ENCODE data around the gene FKBP10.

FKBP10 gene

DNA sequence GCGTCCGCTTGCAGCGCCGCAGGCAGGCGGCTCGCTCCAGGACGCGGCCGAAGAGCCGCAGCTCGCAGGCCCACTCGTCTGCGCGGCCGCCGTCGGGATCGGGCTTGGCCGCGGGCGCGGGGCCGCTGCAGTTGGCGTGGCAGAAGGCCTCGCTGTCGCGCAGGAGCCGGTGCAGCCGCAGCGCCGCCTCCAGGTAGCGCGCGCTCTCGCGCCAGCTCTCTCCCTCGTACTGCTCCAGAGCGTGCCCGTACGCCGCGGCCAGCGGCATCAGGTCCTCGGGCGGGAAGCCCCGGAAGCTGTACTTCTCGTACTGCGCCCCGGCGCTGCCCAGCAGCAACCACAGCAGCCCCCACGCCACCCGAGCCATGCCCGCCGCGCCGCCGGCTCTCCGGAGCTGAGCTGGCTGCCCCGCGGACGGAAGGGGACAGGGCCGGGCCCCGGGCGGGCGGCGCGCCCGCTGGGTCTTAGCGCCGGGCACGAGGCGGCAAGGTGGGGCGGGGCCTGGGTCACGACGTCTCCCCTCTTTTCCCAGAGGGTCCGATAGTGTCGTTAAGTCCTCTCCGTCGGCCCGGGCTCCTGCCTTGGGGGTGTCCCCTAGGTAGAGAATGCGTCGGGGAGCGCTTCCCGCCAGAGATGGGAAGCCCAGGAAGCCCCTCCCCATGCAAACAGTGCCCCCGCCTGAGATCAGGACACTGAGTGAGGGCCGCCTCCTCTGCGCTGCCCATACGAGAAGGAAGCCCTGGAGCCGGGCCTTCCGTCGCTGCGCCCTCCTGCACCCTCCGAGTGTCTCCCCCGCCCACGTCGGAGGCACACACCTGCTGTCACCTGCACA is 1.0 kb upstream of the FKBP10 start, which contains the start of gene P3H4:
Gene P3H4, minus strand, starts transcription at position 401 of the 832 bp plus-strand sequence. Its CDS starts 34 bp downstream, at position 367.
- Histone ChIP-seq H3K4me1 (peaks cover 20 to 49% (median 42%) of the 10 kb centered on the region in 10 experiments), H3K4me3 (peak within 1 kb of the TSS; percentile 63 to 83 (median 71)), H3K27ac (peak within 1 kb of the TSS; percentile 6 to 77 (median 67); a peak in 19 of 22 replicates), H3K9me3 (replicated peaks in 1 of 11) (no peaks in the 10 kb centered on the region), H3K27me3 (peaks cover 0 to 6% (median 0%) of the 10 kb centered on the region in 11 experiments; a peak in 5 of 22 replicates), H3K4me2 (peak within 1 kb of the TSS; percentile 93 to 100 (median 97)), H3K9ac (peak within 1 kb of the TSS; percentile 67 to 84 (median 79)), H3K36me3 (0 out of 22 replicates have a peak, but pooled peaks cover 0 to 7% (median 0%) of the 10 kb centered on the region in 11 experiments), H4K20me1 (peaks cover 0 to 16% (median 0%) of the 10 kb centered on the region in 11 experiments; a peak in 6 of 22 replicates)
- TF ChIP-seq Cebpa-rat (IDR thresholded peaks at IDR 0.05), result no peak

DNA sequence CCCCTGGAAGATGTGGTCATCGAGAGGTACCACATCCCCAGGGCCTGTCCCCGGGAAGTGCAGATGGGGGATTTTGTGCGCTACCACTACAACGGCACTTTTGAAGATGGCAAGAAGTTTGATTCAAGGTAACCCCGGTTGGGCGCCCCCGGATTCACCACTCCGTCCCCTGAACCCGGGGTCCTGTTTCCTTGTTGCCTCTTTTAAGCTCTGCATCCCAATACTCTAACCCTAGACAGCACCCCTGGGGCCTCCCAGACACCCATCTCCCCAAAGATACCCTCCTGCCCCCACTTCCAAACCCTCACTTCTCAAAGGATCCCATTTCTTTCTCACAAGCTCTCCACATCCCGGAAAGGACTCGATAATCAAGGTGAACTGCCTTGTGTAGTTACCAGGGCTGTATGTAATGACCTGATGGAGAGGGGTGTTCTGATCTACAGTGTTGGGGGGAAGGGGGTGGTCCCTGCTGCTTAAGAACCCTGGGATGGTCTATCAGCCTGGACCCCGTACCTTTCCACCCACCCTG is 412 bp downstream of the FKBP10 start:
- peaks cover 0 to 6% (median 0%) of the 10 kb centered on the region in 11 experiments; a peak in 5 of 22 replicates for H3K27me3 ChIP-seq
- peaks cover 0 to 16% (median 0%) of the 10 kb centered on the region in 11 experiments; a peak in 6 of 22 replicates for H4K20me1 ChIP-seq
- H3K27ac ChIP-seq, result peak overlapping the region in 3 of 11 experiments; percentile 26 to 70 (median 40); a peak in 2 of 22 replicates
- H3K4me2 ChIP-seq, result peak overlapping the region; percentile 93 to 100 (median 97); a peak in 21 of 22 replicates
- H3K9ac ChIP-seq, result peak overlapping the region in 9 of 11 experiments; percentile 22 to 84 (median 79); a peak in 11 of 22 replicates
- peaks cover 20 to 49% (median 42%) of the 10 kb centered on the region in 10 experiments for H3K4me1 ChIP-seq
- H3K4me3 ChIP-seq, result peak overlapping the region; percentile 63 to 83 (median 71); a peak in 19 of 20 replicates
- TF ChIP-seq Cebpa-rat (IDR thresholded peaks at IDR 0.05), result no peak
- no peaks in the 10 kb centered on the region for H3K9me3 ChIP-seq (replicated peaks in 1 of 11)
- H3K36me3 ChIP-seq, result 0 out of 22 replicates have a peak, but pooled peaks cover 0 to 7% (median 0%) of the 10 kb centered on the region in 11 experiments

DNA sequence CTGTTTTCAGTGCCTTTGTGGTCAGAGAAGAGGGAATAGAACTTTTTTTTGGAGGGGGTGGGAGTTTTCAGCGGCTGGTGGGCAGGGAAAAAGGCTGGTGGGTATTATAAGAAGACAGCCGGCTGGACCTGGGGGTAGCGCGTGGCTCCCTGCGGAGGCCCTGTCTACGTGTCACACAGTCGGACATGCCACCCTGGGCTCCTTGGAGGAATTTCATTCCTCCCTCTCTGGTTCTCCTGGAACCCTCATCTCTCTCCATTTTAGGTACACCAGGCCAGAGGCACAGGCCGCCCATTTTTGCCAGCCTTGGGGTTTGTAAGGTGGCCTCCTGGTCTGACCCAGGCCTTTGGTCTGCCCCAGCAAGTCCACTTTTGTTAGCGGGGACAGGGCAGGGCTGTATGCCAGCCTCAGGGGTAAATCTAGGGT is 908 bp downstream of the FKBP10 start:
- no peak overlapping the region for H3K4me3 ChIP-seq
- no peaks in the 10 kb centered on the region for H3K9me3 ChIP-seq (replicated peaks in 1 of 11)
- H3K27me3 ChIP-seq, result peaks cover 0 to 6% (median 0%) of the 10 kb centered on the region in 11 experiments; a peak in 5 of 22 replicates
- H4K20me1 ChIP-seq, result peaks cover 0 to 16% (median 0%) of the 10 kb centered on the region in 11 experiments; a peak in 6 of 22 replicates
- TF ChIP-seq Cebpa-rat (IDR thresholded peaks at IDR 0.05), result no peak
- peaks cover 20 to 49% (median 42%) of the 10 kb centered on the region in 10 experiments for H3K4me1 ChIP-seq
- peak overlapping the region in 8 of 11 experiments; percentile 93 to 100 (median 97); a peak in 13 of 22 replicates for H3K4me2 ChIP-seq
- H3K36me3 ChIP-seq, result 0 out of 22 replicates have a peak, but pooled peaks cover 0 to 3% (median 0%) of the 10 kb centered on the region in 11 experiments
- no peak overlapping the region for H3K9ac ChIP-seq
- no peak overlapping the region for H3K27ac ChIP-seq

DNA sequence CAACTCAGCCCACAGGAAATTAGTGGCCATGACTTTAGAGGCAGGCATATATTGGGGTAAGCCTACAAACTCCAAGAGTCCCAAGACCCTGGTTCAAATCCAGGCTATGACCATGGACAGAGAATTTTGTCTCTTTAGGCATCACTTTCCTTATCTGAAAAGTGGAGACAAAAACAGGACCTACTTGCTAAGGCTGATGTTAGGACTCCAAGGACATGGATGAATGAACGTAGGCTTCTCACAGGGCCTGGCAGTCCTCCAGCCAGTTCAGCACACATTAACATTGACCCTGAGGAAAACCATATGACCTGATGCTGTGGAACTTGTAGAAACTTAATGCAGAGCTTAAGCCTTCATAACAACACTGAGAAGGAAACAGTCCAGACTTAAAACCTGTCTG is 1.4 kb downstream of the FKBP10 start:
- Histone ChIP-seq H4K20me1 (peaks cover 0 to 16% (median 0%) of the 10 kb centered on the region in 11 experiments; a peak in 6 of 22 replicates), H3K4me1 (peaks cover 20 to 49% (median 42%) of the 10 kb centered on the region in 10 experiments)

DNA sequence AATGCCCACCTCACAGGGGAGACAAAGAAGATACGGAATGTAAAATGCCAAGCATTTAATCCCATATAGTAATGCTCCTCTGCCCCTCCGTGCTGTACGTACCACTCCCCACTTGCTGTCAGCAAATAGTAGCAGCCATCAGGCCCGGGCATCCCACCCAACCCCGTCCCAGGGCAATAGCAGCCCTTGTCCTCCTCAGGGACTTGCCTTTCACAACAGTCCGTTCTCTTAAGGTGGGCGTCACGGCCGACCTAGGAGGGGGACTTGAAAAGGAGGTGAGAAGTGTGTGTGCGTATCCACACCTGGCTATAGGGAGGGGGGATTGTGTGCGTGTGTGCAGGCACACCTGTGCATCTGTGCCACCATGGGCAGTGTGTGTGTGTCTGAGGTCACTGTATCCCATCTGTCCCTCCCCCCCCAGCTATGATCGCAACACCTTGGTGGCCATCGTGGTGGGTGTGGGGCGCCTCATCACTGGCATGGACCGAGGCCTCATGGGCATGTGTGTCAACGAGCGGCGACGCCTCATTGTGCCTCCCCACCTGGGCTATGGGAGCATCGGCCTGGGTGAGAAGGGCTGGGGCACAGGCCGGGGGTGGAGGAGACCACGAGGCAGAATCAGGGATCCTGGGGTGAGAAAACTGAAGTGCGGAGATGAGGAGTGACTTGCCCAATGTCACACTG is 4.0 kb downstream of the FKBP10 start:
- no peaks in the 10 kb centered on the region for H3K9me3 ChIP-seq (replicated peaks in 1 of 11)
- no peak overlapping the region for H3K27ac ChIP-seq
- no peaks in the 10 kb centered on the region for H3K36me3 ChIP-seq
- H3K4me1 ChIP-seq, result peaks cover 5 to 27% (median 21%) of the 10 kb centered on the region in 10 experiments
- no peak for TF ChIP-seq Cebpa-rat (IDR thresholded peaks at IDR 0.05)
- H4K20me1 ChIP-seq, result no peaks in the 10 kb centered on the region
- H3K4me3 ChIP-seq, result no peak overlapping the region
- H3K9ac ChIP-seq, result no peak overlapping the region
- no peak overlapping the region for H3K4me2 ChIP-seq
- H3K27me3 ChIP-seq, result peaks cover 0 to 5% (median 0%) of the 10 kb centered on the region in 11 experiments; a peak in 3 of 22 replicates

More for the DNA sequence above, 1.4 kb downstream of the FKBP10 start:
- Histone ChIP-seq H3K4me3 (no peak overlapping the region), H3K9ac (no peak overlapping the region), H3K4me2 (peak overlapping the region in 4 of 11 experiments; percentile 13 to 97 (median 94); a peak in 7 of 22 replicates), H3K9me3 (replicated peaks in 1 of 11) (no peaks in the 10 kb centered on the region), H3K27ac (no peak overlapping the region), H3K36me3 (no peaks in the 10 kb centered on the region), H3K27me3 (peaks cover 0 to 6% (median 0%) of the 10 kb centered on the region in 11 experiments; a peak in 5 of 22 replicates)
- TF ChIP-seq Cebpa-rat (IDR thresholded peaks at IDR 0.05), result no peak

DNA sequence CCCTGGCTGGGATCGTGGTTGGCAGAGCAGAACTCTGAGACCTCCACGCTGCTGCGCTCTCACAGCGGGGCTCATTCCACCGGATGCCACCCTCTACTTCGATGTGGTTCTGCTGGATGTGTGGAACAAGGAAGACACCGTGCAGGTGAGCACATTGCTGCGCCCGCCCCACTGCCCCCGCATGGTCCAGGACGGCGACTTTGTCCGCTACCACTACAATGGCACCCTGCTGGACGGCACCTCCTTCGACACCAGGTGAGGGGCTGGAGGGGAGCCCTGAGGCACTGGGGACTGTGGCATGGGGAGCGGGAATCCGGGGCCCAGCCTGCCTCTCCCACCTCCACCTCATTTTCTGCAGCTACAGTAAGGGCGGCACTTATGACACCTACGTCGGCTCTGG is 5.2 kb downstream of the FKBP10 start:
- Histone ChIP-seq H3K9me3 (replicated peaks in 1 of 11) (no peaks in the 10 kb centered on the region), H3K27me3 (no peaks in the 10 kb centered on the region), H3K27ac (no peak overlapping the region), H3K4me3 (no peak overlapping the region), H3K4me1 (peaks cover 0 to 16% (median 9%) of the 10 kb centered on the region in 10 experiments; a peak in 13 of 20 replicates), H3K4me2 (no peak overlapping the region), H3K36me3 (no peaks in the 10 kb centered on the region), H3K9ac (no peak overlapping the region), H4K20me1 (peaks cover 0 to 5% (median 0%) of the 10 kb centered on the region in 11 experiments; a peak in 2 of 22 replicates)
- TF ChIP-seq Cebpa-rat (IDR thresholded peaks at IDR 0.05), result no peak

DNA sequence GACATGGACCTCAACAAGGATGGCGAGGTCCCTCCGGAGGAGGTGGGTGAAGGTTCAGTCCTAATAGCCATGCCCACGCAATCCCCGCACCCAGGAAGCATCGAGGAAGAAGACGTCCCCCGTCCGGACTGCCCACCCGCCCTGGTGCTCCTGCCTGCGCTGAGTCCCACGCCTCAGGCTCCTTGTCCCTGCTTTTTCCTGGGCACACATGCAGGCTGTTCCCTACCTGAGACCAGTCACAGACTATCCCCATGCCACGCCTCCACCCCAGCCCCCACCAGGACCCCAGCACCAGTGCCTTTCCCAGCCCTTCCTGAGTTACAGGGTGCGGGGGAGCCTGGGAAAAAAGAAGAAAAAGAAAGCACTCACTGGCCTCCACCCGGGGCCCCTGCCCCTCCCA is 9.0 kb downstream of the FKBP10 start:
- Histone ChIP-seq H3K4me2 (no peak overlapping the region), H3K4me1 (no peaks in the 10 kb centered on the region), H3K9ac (no peak overlapping the region), H3K36me3 (peaks cover 25 to 32% (median 30%) of the 10 kb centered on the region in 11 experiments), H3K4me3 (no peak overlapping the region), H4K20me1 (peaks cover 0 to 26% (median 0%) of the 10 kb centered on the region in 11 experiments; a peak in 7 of 22 replicates), H3K27me3 (no peaks in the 10 kb centered on the region), H3K9me3 (replicated peaks in 1 of 11) (no peaks in the 10 kb centered on the region), H3K27ac (no peak overlapping the region)
- TF ChIP-seq Cebpa-rat (IDR thresholded peaks at IDR 0.05), result no peak

Data from BLaER1 treated with 17β-estradiol and CSF1 and Interleukin-3, amounts not matched to agents 10 nM and 100 nM (cell line).